Stimulated activated CD4-positive, alpha-beta T cell treated with anti-CD3 and anti-CD28 coated beads, Interleukin-2, amount 100 ng/mL, for 24 hours (primary cell): ENCODE measurements around the gene ARHGEF28.

ENCODE experiments used
- DNase-seq, 2 donors: peaks; one replicate each; pipeline ENCODE4 v3.0.0-alpha.2; 2020

The ARHGEF28 gene

GRCh38 chr5:73947906-73948640 is 322.1 kb downstream of the ARHGEF28 start:
- DNase-seq = no peak

- DNase-seq = no peak
These were observed 322.7 kb downstream of the ARHGEF28 start for GRCh38 chr5:73948720-73949119.

- DNase-seq = no peak
These were observed 324.5 kb downstream of the ARHGEF28 start for GRCh38 chr5:73950441-73950873.

- DNase-seq = no peak
These were observed 325.0 kb downstream of the ARHGEF28 start for GRCh38 chr5:73950912-73951430.

- DNase-seq = no peak
These were observed 326.9 kb downstream of the ARHGEF28 start for GRCh38 chr5:73952872-73953271.

GRCh38 chr5:73954381-73954780 is 328.4 kb downstream of the ARHGEF28 start:
- DNase-seq = no peak

GRCh38 chr5:73955271-73955846 is 329.4 kb downstream of the ARHGEF28 start:
- no peak for DNase-seq

- no peak for DNase-seq
These were observed 331.5 kb downstream of the ARHGEF28 start for GRCh38 chr5:73957397-73958001.

GRCh38 chr5:73958037-73958436 is 332.0 kb downstream of the ARHGEF28 start:
- no peak for DNase-seq

GRCh38 chr5:73960023-73960422 is 334.0 kb downstream of the ARHGEF28 start:
- DNase-seq = no peak

- DNase-seq = no peak
These were observed 334.4 kb downstream of the ARHGEF28 start for GRCh38 chr5:73960426-73960825.

GRCh38 chr5:73962801-73963425 is 336.9 kb downstream of the ARHGEF28 start:
- no peak for DNase-seq

GRCh38 chr5:73964352-73964865 is 338.4 kb downstream of the ARHGEF28 start:
- no peak for DNase-seq

GRCh38 chr5:73966451-73966850 is 340.5 kb downstream of the ARHGEF28 start:
- no peak for DNase-seq

- no peak for DNase-seq
These were observed 341.4 kb downstream of the ARHGEF28 start for GRCh38 chr5:73967347-73967746.

- no peak for DNase-seq
These were observed 342.2 kb downstream of the ARHGEF28 start for GRCh38 chr5:73968246-73968645.

GRCh38 chr5:73968729-73969128 is 342.7 kb downstream of the ARHGEF28 start:
- DNase-seq = no peak

GRCh38 chr5:73969195-73970036 is 343.4 kb downstream of the ARHGEF28 start:
- no peak for DNase-seq

- no peak for DNase-seq
These were observed 345.3 kb downstream of the ARHGEF28 start for GRCh38 chr5:73971326-73971725.

GRCh38 chr5:73973135-73973534 is 347.1 kb downstream of the ARHGEF28 start:
- DNase-seq = no peak

- DNase-seq = no peak
These were observed 348.9 kb downstream of the ARHGEF28 start for GRCh38 chr5:73974871-73975360.

GRCh38 chr5:73975845-73976244 is 349.8 kb downstream of the ARHGEF28 start:
- no peak for DNase-seq
